MM.1S (cell line): ENCODE measurements around the gene RTKN.
A peak's percentile ranks its signal among the peaks of the same experiment; 100 is the strongest.

Experiments used
- DNase-seq: peaks from one replicate; pipeline ENCODE4 v3.0.0-alpha.2; 2015
- H2AFZ ChIP-seq: fragments of 300-600 bp; sonication (generic); 2 replicates; pipeline ENCODE4 v1.6.0; 2016; ENCODE audit warnings: antibody characterized with exemption, low read length
- H3F3A ChIP-seq: fragments of 300-600 bp; sonication (generic); 2 replicates; pipeline ENCODE4 v1.6.1; 2016; ENCODE audit warnings: mild to moderate bottlenecking, antibody characterized with exemption, low read length, moderate library complexity, mixed read lengths; ENCODE audit not compliant: insufficient read depth
- H3K27ac ChIP-seq: fragments of 300-600 bp; sonication (generic); 2 replicates; pipeline ENCODE4 v1.5.1; 2016; ENCODE audit warnings: mild to moderate bottlenecking, low read length
- H3K27me3 ChIP-seq: fragments of 300-600 bp; sonication (generic); replicated peaks from 2 replicates; pipeline ENCODE4 v1.6.0; 2016; ENCODE audit warnings: low read length; ENCODE audit not compliant: insufficient read depth
- H3K36me3 ChIP-seq: fragments of 300-600 bp; sonication (generic); replicated peaks from 2 replicates; pipeline ENCODE4 v1.6.1; 2016; ENCODE audit warnings: mild to moderate bottlenecking, low read length, mixed read lengths; ENCODE audit not compliant: insufficient read depth
- H3K4me1 ChIP-seq: fragments of 300-600 bp; sonication (generic); 2 replicates; pipeline ENCODE4 v1.6.1; 2016; ENCODE audit warnings: low read length, mixed read lengths
- H3K4me2 ChIP-seq: fragments of 300-600 bp; sonication (generic); 2 replicates; pipeline ENCODE4 v1.6.0; 2016; ENCODE audit warnings: low read depth, low read length
- H3K4me3 ChIP-seq: fragments of 300-600 bp; sonication (generic); 2 replicates; pipeline ENCODE4 v1.5.1; 2016; ENCODE audit warnings: low read length, mixed read lengths
- H3K79me2 ChIP-seq: fragments of 300-600 bp; sonication (generic); 2 replicates; pipeline ENCODE4 v1.6.1; 2016; ENCODE audit warnings: mixed run types, low read length, mixed read lengths
- H3K9ac ChIP-seq: fragments of 300-600 bp; sonication (generic); 2 replicates; pipeline ENCODE4 v1.6.1; 2016; ENCODE audit warnings: low read length, mixed read lengths
- H3K9me2 ChIP-seq: fragments of 300-600 bp; sonication (generic); replicated peaks from 2 replicates; pipeline ENCODE4 v1.6.1; 2016; ENCODE audit warnings: mild to moderate bottlenecking, low read length, mixed read lengths; ENCODE audit not compliant: insufficient read depth
- H3K9me3 ChIP-seq: fragments of 300-600 bp; sonication (generic); replicated peaks from 2 replicates; pipeline ENCODE4 v1.6.1; 2016; ENCODE audit warnings: mild to moderate bottlenecking, low read length, mixed read lengths; ENCODE audit not compliant: insufficient read depth
- H4K20me1 ChIP-seq: fragments of 300-600 bp; sonication (generic); 2 replicates; pipeline ENCODE4 v1.6.1; 2016; ENCODE audit warnings: mild to moderate bottlenecking, low read length, moderate library complexity, mixed read lengths; ENCODE audit not compliant: insufficient read depth
- CTCF ChIP-seq: fragments of 300-600 bp; sonication (generic); IDR thresholded peaks from 2 replicates; pipeline ENCODE4 v1.5.1; 2016; ENCODE audit warnings: antibody characterized with exemption, low read length, mixed read lengths
- EZH2 ChIP-seq: fragments of 300-600 bp; sonication (generic); optimal IDR thresholded peaks from 2 replicates; pipeline ENCODE3; 2017; ENCODE audit warnings: low read depth, mild to moderate bottlenecking, antibody characterized with exemption, low read length, mixed read lengths
- EZH2phosphoT487 ChIP-seq: fragments of 300-600 bp; sonication (generic); IDR thresholded peaks from 2 replicates; pipeline ENCODE4 v1.6.1; 2018; ENCODE audit warnings: antibody characterized with exemption, low read length

RTKN gene

DNA sequence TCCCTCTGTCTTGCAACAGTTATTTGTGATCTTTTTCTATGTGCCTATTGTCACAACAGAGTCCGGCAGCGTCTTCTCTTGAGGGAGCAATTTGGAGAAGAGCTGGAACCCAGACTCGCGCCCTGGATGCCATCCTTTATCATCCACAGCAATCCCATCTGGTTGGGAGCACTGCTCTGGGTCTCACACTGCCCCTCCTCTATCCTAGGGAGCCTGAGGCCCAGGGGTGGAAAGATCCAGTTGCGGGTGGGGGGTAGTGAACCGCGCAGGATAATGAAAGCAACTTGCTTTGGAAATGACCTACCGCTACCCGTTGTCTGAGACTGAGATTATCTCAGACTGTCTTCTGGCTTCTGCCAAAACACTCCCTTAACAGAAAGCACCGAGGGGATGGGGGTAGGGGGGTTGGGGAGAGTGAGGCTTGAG, 17.2 kb upstream of the RTKN start:
- Histone ChIP-seq H3K79me2 (peaks cover 31% of the 10 kb centered on the region), H3K9me3 (no peaks in the 10 kb centered on the region), H4K20me1 (no peaks in the 10 kb centered on the region), H3K4me2 (peak overlapping the region; percentile 77), H3K4me3 (peak overlapping the region; percentile 69), H3K4me1 (peaks cover 16% of the 10 kb centered on the region), H3K36me3 (no peaks in the 10 kb centered on the region), H2AFZ (no peak overlapping the region), H3K27ac (peak overlapping the region; percentile 2; the same call in 1 of the 2 replicates), H3K27me3 (no peaks in the 10 kb centered on the region), H3K9me2 (no peaks in the 10 kb centered on the region), H3F3A (peaks cover 13% of the 10 kb centered on the region; the same call in 1 of the 2 replicates), H3K9ac (peak overlapping the region; percentile 57)
- TF ChIP-seq EZH2 (no peak), EZH2phosphoT487 (no peak), CTCF (no peak)
- no peak for DNase-seq

- Histone ChIP-seq H3K4me3 (peak within 1 kb of the TSS; percentile 86), H3K79me2 (peaks cover 30% of the 10 kb centered on the region), H3K27ac (peak within 1 kb of the TSS; percentile 97), H3K36me3 (no peaks in the 10 kb centered on the region), H3K4me2 (peak within 1 kb of the TSS; percentile 86), H3K4me1 (peaks cover 16% of the 10 kb centered on the region), H2AFZ (peak within 1 kb of the TSS; percentile 85), H3K9me2 (no peaks in the 10 kb centered on the region), H3F3A (peaks cover 13% of the 10 kb centered on the region; the same call in 1 of the 2 replicates), H3K27me3 (no peaks in the 10 kb centered on the region), H3K9me3 (no peaks in the 10 kb centered on the region), H3K9ac (peak within 1 kb of the TSS; percentile 92), H4K20me1 (no peaks in the 10 kb centered on the region)
- peak; percentile 100 for DNase-seq
- TF ChIP-seq EZH2 (no peak), EZH2phosphoT487 (no peak), CTCF (no peak)
Observed at GRCh38 chr2:74458132-74458937, 16.6 kb upstream of the RTKN start, which contains the start of gene WBP1. WBP1 (plus strand) TSS chr2:74458438; CDS start chr2:74458603, 165 bp downstream.

- Histone ChIP-seq H3F3A (peaks cover 13% of the 10 kb centered on the region; the same call in 1 of the 2 replicates), H3K79me2 (peaks cover 23% of the 10 kb centered on the region)
- DNase-seq = peak; percentile 85
Observed at GRCh38 chr2:74457549-74458131, 15.9 kb upstream of the RTKN start.

More at GRCh38 chr2:74457549-74458131, 15.9 kb upstream of the RTKN start:
- Histone ChIP-seq H3K9me2 (no peaks in the 10 kb centered on the region), H3K9ac (peak overlapping the region; percentile 92), H2AFZ (peak overlapping the region; percentile 83), H3K4me1 (peaks cover 19% of the 10 kb centered on the region), H3K9me3 (no peaks in the 10 kb centered on the region), H3K4me3 (peak overlapping the region; percentile 86), H4K20me1 (no peaks in the 10 kb centered on the region), H3K4me2 (peak overlapping the region; percentile 86), H3K27me3 (no peaks in the 10 kb centered on the region), H3K36me3 (no peaks in the 10 kb centered on the region), H3K27ac (peak overlapping the region; percentile 97)
- TF ChIP-seq EZH2phosphoT487 (no peak), EZH2 (no peak), CTCF (no peak)
